Loucy (cell line): ENCODE results near the gene SCP2D1.

Source experiments
- H2AFZ ChIP-seq: fragments of 200-600 bp; sonication (generic); 2 replicates; pipeline ENCODE4 v1.6.0; 2016; ENCODE audit warnings: antibody characterized with exemption, mild to moderate bottlenecking, low read length, moderate library complexity
- H3F3A ChIP-seq: fragments of 200-600 bp; 2 replicates; pipeline ENCODE4 v1.6.0; 2016; ENCODE audit warnings: antibody characterized with exemption, low read depth, mild to moderate bottlenecking
- H3K27me3 ChIP-seq: fragments of 200-600 bp; sonication (generic); 2 replicates; pipeline ENCODE4 v1.6.1; 2014; ENCODE audit warnings: low read length, mild to moderate bottlenecking; ENCODE audit not compliant: insufficient read depth, poor library complexity, severe bottlenecking
- H3K36me3 ChIP-seq: fragments of 200-600 bp; sonication (generic); 2 replicates; pipeline ENCODE4 v1.6.1; 2016; ENCODE audit warnings: low read length; ENCODE audit not compliant: insufficient read depth
- H3K4me1 ChIP-seq: fragments of 200-600 bp; sonication (generic); 2 replicates; pipeline ENCODE4 v1.5.1; 2014; ENCODE audit warnings: low read length, mild to moderate bottlenecking; ENCODE audit not compliant: insufficient read depth, poor library complexity, severe bottlenecking
- H3K4me2 ChIP-seq: fragments of 200-600 bp; sonication (generic); 2 replicates; pipeline ENCODE4 v1.6.0; 2014; ENCODE audit warnings: antibody characterized with exemption, low read length, low read depth, mild to moderate bottlenecking; ENCODE audit not compliant: poor library complexity, severe bottlenecking
- H3K4me3 ChIP-seq: fragments of 200-600 bp; sonication (generic); 2 replicates; pipeline ENCODE4 v1.5.1; 2014; ENCODE audit warnings: low read length, mild to moderate bottlenecking, mixed read lengths; ENCODE audit not compliant: poor library complexity, severe bottlenecking
- H3K79me2 ChIP-seq: fragments of 200-600 bp; sonication (generic); 2 replicates; pipeline ENCODE4 v1.6.1; 2014; ENCODE audit warnings: low read length; ENCODE audit not compliant: insufficient read depth
- H3K9ac ChIP-seq: fragments of 200-600 bp; sonication (generic); 2 replicates; pipeline ENCODE4 v1.6.0; 2014; ENCODE audit warnings: mild to moderate bottlenecking, low read depth, low read length, moderate library complexity; ENCODE audit not compliant: poor library complexity, severe bottlenecking
- H3K9me2 ChIP-seq: fragments of 200-600 bp; sonication (generic); replicated peaks from 2 replicates; pipeline ENCODE4 v1.6.1; 2016; ENCODE audit warnings: low read depth, low read length, mixed read lengths
- H3K9me3 ChIP-seq: fragments of 200-600 bp; sonication (generic); 2 replicates; pipeline ENCODE4 v1.6.1; 2014; ENCODE audit warnings: mild to moderate bottlenecking, antibody characterized with exemption, low read length, low read depth; ENCODE audit not compliant: insufficient read depth
- H4K20me1 ChIP-seq: fragments of 200-600 bp; sonication (generic); 2 replicates; pipeline ENCODE4 v1.6.0; 2014; ENCODE audit warnings: antibody characterized with exemption, low read length, mild to moderate bottlenecking; ENCODE audit not compliant: insufficient read depth, poor library complexity, severe bottlenecking
- CTCF ChIP-seq: fragments of 200-600 bp; sonication (generic); conservative IDR thresholded peaks from 2 replicates; pipeline ENCODE4 v1.5.1; 2014; ENCODE audit warnings: mild to moderate bottlenecking, antibody characterized with exemption, low read length
- EZH2phosphoT487 ChIP-seq: fragments of 200-600 bp; IDR thresholded peaks from 2 replicates; pipeline ENCODE4 v1.6.1; 2018; ENCODE audit warnings: antibody characterized with exemption, mild to moderate bottlenecking, moderate library complexity, borderline replicate concordance

Gene SCP2D1

GRCh38 chr20:18813483-18813882, at the start of gene SCP2D1:
TSS of gene SCP2D1 (plus strand) at chr20:18813783. CDS start at chr20:18813816, 33 bp downstream.
- Histone ChIP-seq H3K9me3 (no peaks in the 10 kb centered on the region), H3K4me2 (no peak within 1 kb of the TSS), H3K9ac (no peak within 1 kb of the TSS), H3K4me3 (no peak within 1 kb of the TSS), H3K9me2 (no peaks in the 10 kb centered on the region), H3F3A (no peaks in the 10 kb centered on the region), H2AFZ (no peak within 1 kb of the TSS), H3K4me1 (no peaks in the 10 kb centered on the region), H4K20me1 (no peaks in the 10 kb centered on the region), H3K79me2 (no peaks in the 10 kb centered on the region), H3K36me3 (no peaks in the 10 kb centered on the region), H3K27me3 (no peaks in the 10 kb centered on the region)
- TF ChIP-seq EZH2phosphoT487 (no peak), CTCF (no peak)

- H3K4me2 ChIP-seq = no peak overlapping the region
- H3K9me3 ChIP-seq = no peaks in the 10 kb centered on the region
- no peak overlapping the region for H2AFZ ChIP-seq
- H3K27me3 ChIP-seq = no peaks in the 10 kb centered on the region
- H3K9ac ChIP-seq = no peak overlapping the region
- H3K4me3 ChIP-seq = no peak overlapping the region
- H3K79me2 ChIP-seq = no peaks in the 10 kb centered on the region
- H3K9me2 ChIP-seq = no peaks in the 10 kb centered on the region
- no peaks in the 10 kb centered on the region for H4K20me1 ChIP-seq
- TF ChIP-seq EZH2phosphoT487 = no peak
- H3K4me1 ChIP-seq = no peaks in the 10 kb centered on the region
- H3K36me3 ChIP-seq = no peaks in the 10 kb centered on the region
- no peaks in the 10 kb centered on the region for H3F3A ChIP-seq
Observed at GRCh38 chr20:18767676-18768075, 45.9 kb upstream of the SCP2D1 start.

- H4K20me1 ChIP-seq = no peaks in the 10 kb centered on the region
- no peaks in the 10 kb centered on the region for H3K36me3 ChIP-seq
- TF ChIP-seq CTCF (no peak), EZH2phosphoT487 (no peak)
- no peak overlapping the region for H2AFZ ChIP-seq
- H3K9me3 ChIP-seq = no peaks in the 10 kb centered on the region
- no peaks in the 10 kb centered on the region for H3K9me2 ChIP-seq
- H3K9ac ChIP-seq = no peak overlapping the region
- no peak overlapping the region for H3K4me2 ChIP-seq
- H3K4me1 ChIP-seq = no peaks in the 10 kb centered on the region
- H3F3A ChIP-seq = no peaks in the 10 kb centered on the region
- H3K4me3 ChIP-seq = no peak overlapping the region
- no peaks in the 10 kb centered on the region for H3K27me3 ChIP-seq
- H3K79me2 ChIP-seq = no peaks in the 10 kb centered on the region
Observed at GRCh38 chr20:18773566-18773965, 40.0 kb upstream of the SCP2D1 start.

- Histone ChIP-seq H2AFZ (no peak overlapping the region), H3K9ac (no peak overlapping the region), H3K27me3 (no peaks in the 10 kb centered on the region), H3K79me2 (no peaks in the 10 kb centered on the region), H4K20me1 (no peaks in the 10 kb centered on the region), H3K9me2 (no peaks in the 10 kb centered on the region), H3K36me3 (no peaks in the 10 kb centered on the region), H3K4me2 (no peak overlapping the region), H3K9me3 (no peaks in the 10 kb centered on the region), H3F3A (no peaks in the 10 kb centered on the region), H3K4me1 (no peaks in the 10 kb centered on the region), H3K4me3 (no peak overlapping the region)
- TF ChIP-seq EZH2phosphoT487 (no peak), CTCF (no peak)
Observed at GRCh38 chr20:18774207-18774606, 39.4 kb upstream of the SCP2D1 start.
